Daoy (cell line): Measurements from ENCODE around the gene MTG2. TPM values are rescaled to one million over a fixed set of nuclear protein-coding genes. Genes with fewer than 3 reads are reported as not detected.

ENCODE experiments used
- DNase-seq: peaks from one replicate; pipeline ENCODE4 v3.0.0-alpha.2; 2015; ENCODE audit warnings: low read depth
- total RNA-seq: library from RNA; depleted of rRNA; stranded (reverse); fragments of >200 nt; shearing (Covaris generic); gene quantifications from 2 replicates; pipeline ENCODE4 v1.2.3, GENCODE V29; 2014

Gene MTG2
- total RNA-seq, 1 experiment from 2014 or later, result 23.0 TPM

DNA sequence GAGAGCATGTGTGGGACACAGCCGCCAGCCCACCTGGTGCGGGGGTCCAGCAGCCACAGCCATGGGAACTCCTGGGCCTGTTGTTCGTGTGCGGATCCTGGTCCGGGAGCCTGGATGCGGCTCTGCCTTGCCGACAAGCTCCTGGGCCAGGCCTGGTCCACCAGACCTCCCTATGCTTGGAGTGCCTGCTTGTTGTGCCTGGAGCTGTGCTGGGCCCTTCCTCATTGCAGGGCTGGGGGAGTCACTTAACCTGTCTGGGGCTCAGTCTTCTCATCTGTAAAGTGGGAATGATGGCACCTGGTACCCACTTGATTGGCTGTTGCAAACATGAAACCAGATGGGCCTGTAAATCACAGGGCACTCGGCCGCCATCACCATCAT is 52.9 kb downstream of the MTG2 start:
- DNase-seq, result no peak

DNA sequence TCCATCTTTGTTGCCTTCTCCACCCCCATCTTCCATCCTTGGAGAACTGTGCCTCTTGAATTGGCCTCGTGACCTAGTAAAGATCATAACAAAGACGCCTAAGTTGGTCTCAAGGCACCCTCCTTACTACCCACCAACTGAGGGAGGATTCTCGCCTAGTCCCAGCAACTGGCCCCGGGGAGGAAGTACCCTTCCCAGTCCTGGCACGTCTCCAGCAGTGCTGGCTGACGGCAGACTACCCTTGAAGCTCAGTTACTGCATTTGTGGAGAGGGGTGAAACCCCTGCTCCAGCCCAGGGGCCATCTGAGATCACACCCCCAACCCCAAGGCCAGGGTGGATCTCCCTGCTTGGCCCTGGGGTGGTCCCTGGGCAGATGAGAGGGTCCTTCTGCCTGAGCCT is 53.4 kb downstream of the MTG2 start:
- no peak for DNase-seq

DNA sequence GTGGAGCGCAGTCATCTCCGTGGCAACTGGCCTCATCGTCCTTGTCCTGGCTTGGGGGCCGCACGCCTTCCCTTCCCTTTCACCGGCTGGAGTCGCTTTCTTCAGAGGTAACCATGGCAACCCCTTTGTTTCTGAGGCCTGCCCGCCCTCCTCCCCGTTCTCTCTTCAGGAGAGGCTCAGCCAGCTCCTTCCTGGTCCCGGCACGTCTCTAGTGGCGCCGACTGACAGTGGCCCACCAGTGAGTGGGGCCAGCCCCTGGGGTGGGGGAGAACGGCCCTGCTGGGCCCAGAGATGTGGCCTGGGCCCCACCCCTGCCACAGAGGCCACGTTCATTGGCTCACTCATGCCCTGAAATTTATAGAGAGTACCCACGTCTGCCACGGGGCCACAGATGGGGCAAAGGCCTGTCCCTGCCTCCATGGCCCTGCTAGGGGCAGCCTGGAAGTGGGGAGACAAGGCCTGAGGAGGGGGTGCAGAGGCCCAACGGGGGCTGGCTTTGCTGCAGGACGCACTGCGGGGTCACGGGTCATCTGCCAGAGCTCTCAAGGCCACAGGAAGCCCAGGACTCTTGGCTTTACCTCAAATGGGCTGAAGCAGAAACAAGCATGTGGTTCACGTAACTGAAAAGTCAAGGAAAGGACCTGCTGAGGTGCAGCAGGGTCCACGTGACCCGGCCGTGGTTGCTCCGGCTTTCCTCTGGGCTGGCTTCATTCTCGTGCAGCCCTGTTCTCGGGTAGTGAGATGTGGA is 54.1 kb downstream of the MTG2 start:
- DNase-seq, result no peak

DNA sequence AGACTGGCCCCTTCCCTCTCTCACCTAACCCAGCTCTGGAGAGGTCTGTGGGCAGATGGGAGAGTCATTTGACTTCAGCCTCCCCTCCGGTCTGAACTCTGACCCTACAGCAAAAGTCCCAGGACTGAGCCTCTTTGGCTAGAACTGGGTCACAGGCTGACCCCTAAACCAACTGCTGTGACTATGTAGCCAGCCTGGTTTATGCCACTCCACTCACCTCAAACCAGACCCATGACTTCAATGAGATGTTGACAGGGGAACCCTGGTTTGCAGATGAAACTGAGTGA is 54.6 kb downstream of the MTG2 start:
- DNase-seq, result no peak

DNA sequence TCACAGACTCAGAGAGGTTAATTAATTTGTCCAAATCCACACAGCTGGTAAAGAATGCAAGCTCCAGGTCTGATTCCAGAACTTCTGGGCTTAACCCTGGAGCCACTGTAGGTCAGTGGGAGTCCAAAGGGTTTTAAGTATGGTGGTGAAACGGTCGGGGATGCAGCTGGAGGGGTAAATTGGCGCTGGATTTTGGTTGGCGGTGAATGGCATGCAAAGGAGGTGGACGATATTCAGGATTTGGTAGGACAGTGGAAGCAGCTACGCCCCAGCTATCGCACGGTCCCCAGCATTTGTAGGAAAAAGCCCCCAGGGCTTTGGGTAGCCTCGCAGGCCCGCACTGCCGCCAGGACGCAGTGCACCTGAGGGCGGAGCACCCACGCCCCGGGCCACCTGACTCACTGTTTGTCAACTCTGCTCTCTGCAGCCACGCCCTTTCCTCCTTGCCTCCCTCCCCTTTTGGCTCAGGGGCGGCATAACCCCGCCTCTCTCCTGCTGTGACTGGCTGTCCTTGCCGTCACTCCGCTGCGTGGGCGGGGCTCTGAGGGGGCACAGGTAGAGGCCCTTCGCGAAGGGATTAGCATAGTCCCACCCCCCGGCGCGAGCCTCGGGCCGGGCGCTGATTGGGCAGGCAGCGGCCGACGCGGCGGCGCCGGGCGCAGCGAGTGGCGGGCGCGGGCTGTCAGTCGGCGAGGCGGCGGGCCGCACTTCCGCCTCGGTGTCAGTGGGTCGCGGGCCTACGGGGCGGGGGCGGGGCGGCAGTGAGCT is 55.2 kb downstream of the MTG2 start, which contains the start of gene OSBPL2:
Gene OSBPL2 (plus strand): TSS at position 721 of the 768 bp plus-strand sequence. CDS start 17,664 bp downstream, outside the sequence.
- DNase-seq, result peak; percentile 98

DNA sequence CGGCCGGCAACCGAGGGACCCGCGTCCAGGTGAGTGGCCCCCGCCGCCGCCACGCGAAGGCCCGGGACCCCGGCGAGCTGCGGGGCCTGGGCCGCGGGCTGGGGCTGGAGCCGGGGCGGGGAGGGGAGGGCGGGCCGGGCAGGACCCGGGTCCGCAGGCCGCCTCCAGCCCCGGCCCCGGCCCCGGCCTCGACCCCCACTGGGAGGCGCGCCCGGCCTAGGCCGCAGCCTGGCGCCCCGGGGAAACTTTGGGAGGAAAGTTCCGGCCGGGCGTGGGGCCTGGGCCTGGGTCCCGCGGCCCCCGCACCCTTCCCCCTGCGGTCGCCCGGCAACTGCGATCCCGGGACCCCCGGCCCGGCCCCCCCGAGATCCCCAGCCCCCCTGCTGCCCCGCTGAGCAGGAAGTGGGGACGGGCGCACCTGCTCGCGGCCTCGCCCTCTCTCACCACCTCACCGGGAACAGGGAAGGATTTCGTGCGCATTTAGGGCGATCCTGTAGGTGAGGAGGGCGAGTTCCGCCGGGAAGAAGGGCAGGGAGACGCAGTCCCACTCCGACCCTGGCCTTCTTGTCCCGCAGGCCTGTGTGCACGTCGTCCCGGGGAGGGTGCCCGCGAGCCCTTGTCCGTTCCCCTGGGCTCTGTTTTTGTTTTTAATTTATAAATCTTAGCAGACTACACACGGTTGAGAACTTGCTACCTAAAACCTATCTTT is 55.9 kb downstream of the MTG2 start:
- no peak for DNase-seq

DNA sequence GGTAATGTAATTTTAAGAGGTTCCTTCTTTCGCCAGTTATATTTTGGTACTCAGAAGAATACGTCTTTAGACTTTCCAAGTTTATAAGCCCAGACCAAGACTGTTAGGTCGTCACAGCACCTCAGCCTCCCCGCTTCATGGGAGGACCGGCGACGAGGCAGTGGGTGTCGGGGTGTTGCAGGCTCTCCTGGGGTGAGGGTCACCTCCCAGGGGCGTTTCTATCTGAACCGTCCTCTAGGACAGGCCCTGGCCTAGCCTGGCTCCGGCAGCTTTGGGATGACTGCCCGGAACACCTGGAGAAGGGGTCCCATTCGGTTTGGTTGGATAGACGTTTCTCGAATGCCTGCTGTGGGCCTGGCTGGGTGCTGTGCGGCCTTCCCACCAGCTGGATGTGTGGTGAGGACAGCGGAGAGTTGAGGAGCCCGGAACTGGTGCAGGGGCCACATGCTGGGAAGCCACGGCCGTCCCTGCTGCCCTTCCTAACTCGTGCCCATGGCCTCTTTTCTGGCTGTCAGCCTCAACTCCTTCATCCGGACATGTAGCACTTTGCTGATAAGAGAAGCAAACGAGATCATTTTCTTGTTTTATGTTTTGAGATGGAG is 56.6 kb downstream of the MTG2 start:
- DNase-seq, result no peak

DNA sequence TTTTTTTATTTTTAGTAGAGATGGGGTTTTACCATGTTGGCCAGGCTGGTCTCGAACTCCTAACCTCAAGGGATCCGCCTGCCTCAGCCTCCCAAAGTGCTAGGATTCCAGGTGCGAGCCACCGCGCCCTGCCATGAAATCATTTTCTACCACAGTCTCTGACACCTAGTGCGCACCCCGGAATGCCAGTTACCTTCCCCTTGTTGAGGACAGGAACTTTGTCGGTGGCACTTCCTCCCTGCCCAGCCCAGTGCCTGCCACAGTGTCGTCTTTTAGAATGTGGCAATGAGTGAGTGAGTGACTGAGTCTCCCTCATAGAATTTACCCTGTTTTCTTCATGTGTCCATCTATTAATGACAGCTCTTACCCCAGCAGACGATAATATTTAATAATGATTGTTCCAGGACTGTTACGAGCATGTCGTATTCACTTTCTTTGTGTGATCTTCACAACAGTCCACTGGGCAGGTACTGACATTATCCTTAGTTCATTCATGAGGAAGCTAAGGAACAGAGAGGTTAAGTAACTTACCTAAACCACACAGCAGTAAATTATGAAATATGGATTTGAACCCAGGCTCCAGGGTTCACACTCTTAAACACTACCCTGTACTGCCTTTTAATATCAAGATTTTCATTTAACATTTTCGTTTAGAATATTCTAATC is 57.3 kb downstream of the MTG2 start:
- no peak for DNase-seq

DNA sequence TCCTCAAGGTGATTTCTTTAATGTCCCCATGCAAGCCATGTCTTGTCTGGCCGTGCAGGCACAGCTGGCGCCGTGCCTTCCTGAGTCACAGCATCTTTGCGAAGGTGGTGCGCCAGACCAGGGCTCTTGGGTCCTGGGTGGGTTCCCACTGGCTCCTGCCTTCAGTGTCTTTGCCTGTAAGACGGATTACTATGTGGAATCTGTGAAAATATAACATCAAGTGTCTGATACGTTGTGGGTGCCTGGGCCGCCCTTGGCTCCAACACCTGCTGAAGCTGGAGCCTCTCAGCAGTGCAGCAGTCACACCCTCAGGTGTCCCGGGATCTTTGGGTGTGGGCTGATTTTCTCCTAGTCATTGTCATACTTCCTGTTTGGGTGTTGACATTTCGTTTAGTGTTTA is 58.7 kb downstream of the MTG2 start:
- DNase-seq, result no peak

DNA sequence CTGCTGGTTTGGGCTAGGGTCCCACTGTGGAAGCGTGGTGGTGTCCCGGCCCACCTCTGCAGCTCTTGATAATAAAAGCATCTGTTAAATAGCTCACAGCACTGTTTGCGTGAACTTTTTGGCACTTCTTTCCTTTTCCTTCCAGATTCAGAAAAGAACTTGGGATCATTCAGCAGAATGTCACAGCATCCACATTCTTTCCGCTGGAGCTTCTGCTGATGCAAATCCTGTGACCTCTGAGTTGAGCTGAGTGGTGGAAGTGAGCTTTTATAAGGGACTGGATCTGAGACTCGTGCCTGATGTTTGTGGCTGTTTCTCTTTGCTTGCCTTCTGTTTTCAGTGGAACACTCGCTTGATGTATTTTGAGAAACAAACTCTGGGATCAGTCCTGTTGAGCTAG is 59.3 kb downstream of the MTG2 start:
- no peak for DNase-seq

DNA sequence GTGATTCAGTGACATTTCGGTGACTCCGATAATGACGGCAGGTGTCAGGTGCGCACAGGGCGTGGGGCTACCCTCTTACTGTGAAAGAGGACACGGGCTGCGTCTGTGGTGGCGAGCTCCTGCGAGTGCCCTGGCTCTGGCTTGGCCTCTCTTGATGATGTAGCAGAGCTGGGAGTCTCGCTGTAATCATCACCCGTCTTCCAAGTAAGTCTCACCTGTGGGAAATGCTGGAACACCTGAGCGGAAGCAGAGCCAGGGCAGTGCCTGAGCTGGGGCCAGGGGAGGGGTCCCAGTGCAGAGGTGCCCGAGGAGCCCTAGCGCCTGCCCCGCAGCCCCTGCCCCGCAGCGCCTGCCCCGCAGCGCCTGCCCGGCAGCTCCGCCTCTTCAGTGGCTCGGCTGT is 60.3 kb downstream of the MTG2 start:
- no peak for DNase-seq

DNA sequence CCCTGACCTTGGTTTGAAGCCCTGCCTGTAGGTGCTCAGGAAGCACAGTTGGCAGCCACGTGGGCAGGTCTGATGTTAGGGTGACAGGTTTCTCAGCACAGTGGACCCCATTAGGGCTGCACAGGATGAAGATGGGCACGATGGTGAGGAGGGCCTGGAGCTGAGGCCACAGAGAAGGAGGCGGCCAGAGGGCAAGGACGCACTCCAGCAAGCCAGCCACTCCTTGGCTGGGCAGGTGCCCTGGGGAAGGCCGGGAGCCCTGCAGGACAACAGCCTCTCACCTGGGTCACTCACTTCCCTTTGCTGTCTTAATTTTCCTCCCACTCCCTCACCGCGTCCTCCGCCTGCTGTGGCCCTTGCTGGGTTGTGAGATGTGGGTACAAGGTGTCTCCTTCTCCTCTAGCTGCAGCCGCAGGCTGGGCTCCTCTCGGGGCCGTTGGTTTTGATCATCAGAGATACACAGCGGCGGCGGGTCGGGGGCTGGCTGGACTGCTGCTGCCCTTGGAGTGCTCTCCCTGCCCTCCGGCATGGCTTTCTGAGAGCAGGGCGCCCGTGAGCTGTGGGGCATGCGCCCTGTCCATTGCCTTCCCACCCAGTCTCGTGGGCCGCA is 61.2 kb downstream of the MTG2 start:
- no peak for DNase-seq

DNA sequence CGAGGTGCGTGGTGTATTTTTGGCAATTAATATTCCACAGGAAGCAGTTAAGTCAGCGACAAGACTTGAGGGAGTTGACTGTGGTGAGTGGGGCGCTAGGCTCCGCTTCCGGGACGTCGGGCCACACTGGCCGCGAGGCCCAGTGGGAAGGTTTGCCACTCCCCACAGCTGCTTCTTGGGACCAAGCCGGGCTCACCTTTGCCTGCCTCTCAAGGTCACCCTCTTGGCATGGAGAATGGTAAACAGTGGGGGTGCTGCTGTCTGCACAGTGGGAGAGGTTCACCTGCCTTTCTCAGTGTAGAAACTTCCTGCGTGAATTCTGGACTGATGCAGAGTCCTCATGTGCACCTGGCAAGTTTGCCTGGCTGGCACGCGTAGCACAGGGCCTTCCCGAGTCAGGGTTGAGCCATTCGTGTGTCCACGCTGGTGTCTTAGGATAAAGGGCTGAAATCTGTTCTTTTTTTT is 61.8 kb downstream of the MTG2 start:
- DNase-seq, result no peak

DNA sequence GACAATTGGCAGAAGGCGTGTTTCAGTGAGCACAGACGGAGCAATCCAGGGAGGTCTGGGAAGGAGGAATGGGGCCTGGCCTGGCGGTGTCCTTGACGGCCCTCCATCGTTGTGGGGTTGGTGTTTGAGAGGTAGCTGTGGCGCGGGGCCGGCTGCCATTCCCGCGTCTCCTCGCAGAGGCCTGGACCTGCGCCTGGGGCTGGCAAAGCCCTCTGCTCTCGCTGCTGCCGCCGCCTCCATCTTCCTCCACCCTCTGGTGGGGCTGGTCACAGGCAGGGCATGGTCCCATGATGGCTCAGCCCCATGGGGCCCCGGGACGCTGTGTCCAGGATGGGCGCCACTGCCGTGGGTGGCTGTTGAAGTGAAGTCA is 63.1 kb downstream of the MTG2 start:
- DNase-seq, result no peak

DNA sequence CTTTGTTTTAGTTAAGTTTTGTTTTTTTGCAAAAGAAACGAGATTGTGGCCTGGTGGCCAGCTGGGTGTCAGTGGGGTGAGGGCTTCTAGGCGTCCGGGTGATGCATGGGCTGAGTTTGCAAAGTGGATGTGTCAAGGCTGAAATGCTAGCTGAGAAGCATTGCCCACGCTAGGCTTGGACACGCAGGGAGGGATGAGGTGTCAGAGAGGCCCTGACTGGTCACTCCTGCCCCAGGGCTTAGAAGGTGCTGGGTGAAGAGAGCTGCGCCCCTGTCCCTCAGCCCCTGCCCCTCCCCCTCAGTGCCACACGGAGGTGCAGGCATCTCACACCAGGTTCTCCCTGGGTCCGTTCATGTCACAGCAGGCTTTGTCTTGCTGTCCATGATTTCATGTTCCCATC is 63.6 kb downstream of the MTG2 start:
- DNase-seq, result no peak

DNA sequence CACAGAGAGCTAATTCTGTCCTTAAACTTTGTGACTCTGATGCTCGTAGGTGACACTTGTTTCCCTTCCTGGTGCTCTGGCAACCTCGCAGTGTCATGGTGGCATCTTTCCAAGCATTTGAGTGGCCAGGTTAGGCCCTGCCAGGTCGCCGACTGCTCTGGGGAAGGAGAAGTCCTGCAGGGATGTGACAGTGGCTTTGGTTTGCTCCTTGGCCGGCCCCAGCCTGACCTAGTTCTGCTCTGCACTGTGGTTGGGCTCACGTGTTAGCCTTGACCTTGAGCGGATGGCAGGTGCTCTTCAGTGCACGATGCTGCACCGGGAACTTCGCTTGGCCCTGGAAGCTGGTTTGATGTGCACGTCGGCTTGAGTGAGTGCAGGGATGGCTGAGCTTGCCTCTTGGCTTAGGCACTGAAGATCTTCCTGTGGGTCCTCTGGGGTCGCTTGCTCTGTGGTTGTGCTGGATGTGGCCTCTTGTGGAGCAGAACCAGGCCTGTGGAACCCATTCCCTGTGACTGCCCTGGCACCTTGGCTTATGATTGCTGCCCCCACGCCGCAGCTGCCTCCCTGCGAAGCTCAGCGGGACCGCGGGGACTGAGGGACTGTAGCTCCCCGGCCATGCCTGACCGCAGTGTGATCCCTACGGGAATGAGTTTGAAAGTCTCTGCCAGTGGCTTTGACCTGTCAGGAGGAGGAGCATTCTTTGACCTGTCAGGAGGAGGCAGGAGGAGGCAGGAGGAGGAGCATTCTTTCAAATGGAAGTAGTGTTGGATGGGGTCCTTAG is 64.2 kb downstream of the MTG2 start:
- no peak for DNase-seq

DNA sequence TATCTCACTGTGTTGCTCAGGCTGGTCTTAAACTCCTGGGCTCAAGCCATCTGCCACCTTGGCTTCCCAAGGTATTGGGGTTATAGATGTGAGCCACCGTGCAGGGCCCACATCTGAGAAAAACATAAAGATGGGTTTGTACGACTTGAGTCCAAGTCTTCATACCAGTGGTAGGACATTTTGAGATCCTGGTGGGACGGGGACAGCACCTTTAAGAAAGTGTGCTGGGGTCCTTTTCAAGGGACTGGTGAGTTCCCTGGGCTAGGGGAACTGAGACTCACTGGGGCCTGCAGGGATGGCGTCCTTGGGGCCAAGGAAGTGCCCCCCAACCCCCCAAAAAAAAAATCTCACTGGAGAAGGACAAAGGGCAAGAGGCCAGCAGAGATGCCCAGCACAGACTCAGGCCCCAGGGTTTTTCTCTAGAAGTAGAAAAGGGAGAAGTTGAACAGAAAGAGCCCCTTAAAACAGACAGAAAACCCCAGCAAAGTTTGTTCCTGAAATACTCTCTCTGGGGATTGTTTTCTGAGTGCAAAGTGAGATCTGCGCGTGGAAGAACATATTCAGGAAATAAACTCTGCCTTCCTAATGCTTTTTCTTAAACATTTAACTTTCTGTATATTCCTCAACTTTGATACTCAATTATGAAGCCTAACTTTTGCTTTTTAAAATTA is 66.2 kb downstream of the MTG2 start:
- no peak for DNase-seq

DNA sequence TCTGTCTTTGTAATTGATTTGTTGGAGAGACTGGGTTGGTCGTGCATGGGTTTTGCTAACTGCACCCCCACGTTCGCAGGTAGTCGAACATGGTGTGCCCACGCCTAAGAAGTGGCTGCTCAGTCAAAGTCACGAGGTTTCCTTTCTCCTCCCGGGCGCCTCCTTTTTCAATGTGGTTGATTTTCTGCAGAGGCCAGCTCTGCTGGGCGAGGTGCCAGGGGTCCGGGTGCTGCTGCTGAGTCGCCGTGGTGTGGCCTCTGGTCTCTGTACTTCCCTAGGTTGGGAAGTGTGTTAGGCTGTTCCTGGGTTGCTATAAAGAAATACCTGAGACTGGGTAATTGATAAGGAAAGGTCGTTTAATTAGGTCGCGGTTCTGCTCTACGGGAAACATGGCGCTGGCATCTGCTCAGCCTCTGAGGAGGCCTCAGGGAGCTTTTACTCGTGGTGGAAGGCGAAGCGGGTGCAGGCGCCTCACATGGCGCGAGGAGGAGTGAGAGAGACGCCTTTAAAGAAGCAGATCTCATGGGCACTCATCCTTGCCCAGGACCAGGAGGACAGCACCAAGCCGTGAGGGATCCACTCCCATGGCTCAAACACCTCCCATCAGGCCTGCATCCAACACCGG is 69.6 kb downstream of the MTG2 start:
- peak; percentile 56 for DNase-seq
